Left renal pelvis (tissue), 4 donors: ENCODE results near the gene MFSD8. TPM values are rescaled to one million over a fixed set of nuclear protein-coding genes. Genes with fewer than 3 reads are reported as not detected.

Experiments used
- polyA plus RNA-seq, 4 donors: library from polyadenylated mRNA; unstranded; fragments of 120-200 nt; gene quantifications; one replicate each; pipeline ENCODE4 v1.2.1, GENCODE V29; 2013; ENCODE audit not compliant: insufficient read length in 4 of 4

Gene MFSD8
- polyA plus RNA-seq, 4 donors, result 20.9 to 37.9 (median 25.7) TPM

Other genes with a start within 250 kb of the MFSD8 start
- gene SLC25A31, start 234.8 kb downstream of the MFSD8 start, polyA plus RNA-seq, result not detected
- gene HSPA4L, start 182.9 kb downstream of the MFSD8 start, polyA plus RNA-seq, result 10 to 100 TPM in 1 of 4 donors, 1 to 10 TPM in 3; 5.4 to 12.7 (median 8.7) TPM
- gene PLK4, start 84.3 kb downstream of the MFSD8 start, polyA plus RNA-seq, result 10 to 100 TPM; 17.5 to 25.5 (median 21.3) TPM
- 10 to 100 TPM in 3 of 4 donors, 1 to 10 TPM in 1; 8.6 to 17.4 (median 14.5) TPM for gene ABHD18, start 233 bp upstream of the MFSD8 start, polyA plus RNA-seq
- 10 to 100 TPM; 18.0 to 25.2 (median 23.7) TPM for gene LARP1B, start 96.1 kb upstream of the MFSD8 start, polyA plus RNA-seq